NOMO-1 treated with dmso at 0.1 percent for 144 hours (cell line): Measurements from ENCODE around the gene CYP2A13.
"Not testable (repeated sequence)": the region's sequence is repeated elsewhere in the genome, so short reads cannot be mapped to it uniquely, and the experiment has no call there.

Experiments used
- DNase-seq: peaks from one replicate; lab custom pipeline; 2025; ENCODE audit not compliant: unreplicated experiment; lab: John Stamatoyannopoulos, UW

CYP2A13 gene

GRCh38 chr19:41116261-41116660, 28.0 kb downstream of the CYP2A13 start:
- DNase-seq, result no peak

- not testable (repeated sequence) for DNase-seq
Measured at GRCh38 chr19:41120929-41121911, 33.0 kb downstream of the CYP2A13 start.

GRCh38 chr19:41122846-41123245, 34.6 kb downstream of the CYP2A13 start:
- not testable (repeated sequence) for DNase-seq

- no peak for DNase-seq
Measured at GRCh38 chr19:41123716-41124294, 35.6 kb downstream of the CYP2A13 start.

GRCh38 chr19:41126765-41127203, 38.5 kb downstream of the CYP2A13 start:
- DNase-seq, result not testable (repeated sequence)

DNA sequence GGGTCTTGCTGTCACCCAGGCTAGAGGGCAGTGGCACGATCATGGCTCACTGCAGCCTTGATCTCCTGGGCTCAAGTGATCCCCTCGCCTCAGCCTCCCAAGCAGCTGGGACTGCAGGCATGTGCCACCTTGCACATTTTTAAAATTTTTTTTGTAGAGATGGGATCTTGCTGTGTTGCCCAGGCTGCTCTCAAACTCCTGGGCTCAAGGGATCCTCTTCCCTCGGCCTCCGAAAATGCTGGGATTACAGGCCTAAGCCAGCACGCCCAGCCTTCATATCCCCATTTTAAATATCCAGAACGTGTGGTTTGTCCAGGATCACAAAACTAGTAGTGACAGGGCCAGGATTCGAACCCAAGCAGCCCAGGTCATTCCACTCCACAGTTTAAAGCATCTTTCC, 39.1 kb downstream of the CYP2A13 start:
- not testable (repeated sequence) for DNase-seq

GRCh38 chr19:41127801-41128300, 39.6 kb downstream of the CYP2A13 start:
- DNase-seq, result peak; percentile 34

GRCh38 chr19:41128692-41129091, 40.4 kb downstream of the CYP2A13 start:
- DNase-seq, result no peak

GRCh38 chr19:41131186-41131585, 42.9 kb downstream of the CYP2A13 start:
- no peak for DNase-seq

DNA sequence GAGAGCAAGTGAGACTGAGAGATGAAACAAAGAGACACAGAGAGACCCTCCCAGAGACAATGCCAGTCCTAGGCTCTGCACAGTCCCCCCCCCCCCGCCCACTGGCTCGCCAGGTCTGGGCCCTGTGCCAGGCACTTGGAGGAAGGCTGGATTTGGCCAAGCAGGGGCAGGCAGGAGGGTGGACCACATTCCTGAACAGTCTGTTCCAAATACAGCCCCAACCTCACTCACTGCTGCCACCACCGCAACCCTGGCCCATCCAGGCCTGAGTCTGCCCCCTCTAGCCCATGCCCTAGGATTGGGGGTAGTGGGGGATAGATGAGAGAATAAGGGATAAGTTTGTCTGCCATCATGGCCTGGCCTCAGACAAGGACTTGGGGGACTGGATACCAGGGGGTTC, 45.0 kb downstream of the CYP2A13 start:
- no peak for DNase-seq

- DNase-seq, result no peak
Measured at GRCh38 chr19:41134616-41135015, 46.4 kb downstream of the CYP2A13 start.

GRCh38 chr19:41135390-41136384, 47.4 kb downstream of the CYP2A13 start:
- peak; percentile 40 for DNase-seq

- no peak for DNase-seq
Measured at GRCh38 chr19:41136636-41137455, 48.6 kb downstream of the CYP2A13 start.

DNA sequence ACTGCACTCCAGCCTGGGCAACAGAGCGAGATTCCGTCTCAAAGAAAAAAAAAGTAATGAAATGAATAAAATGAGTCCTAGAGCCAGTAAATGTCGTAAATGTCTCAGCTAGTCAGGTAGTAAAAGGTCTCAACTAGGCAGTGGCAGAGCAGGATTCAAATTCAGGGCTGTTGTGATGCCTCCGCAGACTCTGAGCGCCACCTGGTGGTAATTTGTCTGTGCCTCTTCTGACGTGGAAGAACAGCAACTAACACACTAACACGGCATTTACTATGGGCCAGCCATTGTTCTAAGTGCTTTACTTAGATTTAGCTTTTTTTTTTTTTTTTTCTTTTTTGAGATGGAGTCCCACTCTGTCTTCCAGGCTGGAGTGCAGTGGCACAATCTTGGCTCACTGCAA, 56.2 kb downstream of the CYP2A13 start:
- peak; percentile 38 for DNase-seq
